ENCODE data around the gene EIF1B.

- TF ChIP-seq CTCF (IDR thresholded peaks at IDR 0.05) (no peak), POLR2A (IDR thresholded peaks at IDR 0.05) (no peak)
Measured at GRCh38 chr3:40290396-40290795, 19.1 kb upstream of the EIF1B start.

All from breast epithelium (tissue), 3 donors.